BLaER1 treated with 17β-estradiol and CSF1 and Interleukin-3, amounts not matched to agents 10 nM and 100 nM (cell line): ENCODE results near the gene NEURL1.

ENCODE experiments used
- H3K27ac ChIP-seq, 11 experiments: shearing (Covaris generic); formaldehyde crosslinking; 2 replicates each; pipeline ENCODE4 v1.8.1; 2022
- H3K27me3 ChIP-seq, 11 experiments: shearing (Covaris generic); formaldehyde crosslinking; 2 replicates each; pipeline ENCODE4 v1.8.1; 2022
- H3K36me3 ChIP-seq, 11 experiments: shearing (Covaris generic); formaldehyde crosslinking; 2 replicates each; pipeline ENCODE4 v1.8.1; 2022
- H3K4me1 ChIP-seq, 10 experiments: shearing (Covaris generic); formaldehyde crosslinking; 2 replicates each; pipeline ENCODE4 v1.8.1; 2022
- H3K4me2 ChIP-seq, 11 experiments: shearing (Covaris generic); formaldehyde crosslinking; 2 replicates each; pipeline ENCODE4 v1.8.1; 2022
- H3K4me3 ChIP-seq, 10 experiments: shearing (Covaris generic); formaldehyde crosslinking; 2 replicates each; pipeline ENCODE4 v1.8.1; 2022
- H3K9ac ChIP-seq, 11 experiments: shearing (Covaris generic); formaldehyde crosslinking; 2 replicates each; pipeline ENCODE4 v1.8.1; 2022
- H3K9me3 ChIP-seq, 11 experiments: shearing (Covaris generic); formaldehyde crosslinking; replicated peaks in 1 of 11; 2 replicates each; pipeline ENCODE4 v1.8.1; 2022
- H4K20me1 ChIP-seq, 11 experiments: shearing (Covaris generic); formaldehyde crosslinking; 2 replicates each; pipeline ENCODE4 v1.8.1; 2022
- Cebpa-rat ChIP-seq, 11 experiments: shearing (Covaris generic); IDR thresholded peaks; 2 replicates each; pipeline ENCODE4 v1.8.1; 2022

The NEURL1 gene

DNA sequence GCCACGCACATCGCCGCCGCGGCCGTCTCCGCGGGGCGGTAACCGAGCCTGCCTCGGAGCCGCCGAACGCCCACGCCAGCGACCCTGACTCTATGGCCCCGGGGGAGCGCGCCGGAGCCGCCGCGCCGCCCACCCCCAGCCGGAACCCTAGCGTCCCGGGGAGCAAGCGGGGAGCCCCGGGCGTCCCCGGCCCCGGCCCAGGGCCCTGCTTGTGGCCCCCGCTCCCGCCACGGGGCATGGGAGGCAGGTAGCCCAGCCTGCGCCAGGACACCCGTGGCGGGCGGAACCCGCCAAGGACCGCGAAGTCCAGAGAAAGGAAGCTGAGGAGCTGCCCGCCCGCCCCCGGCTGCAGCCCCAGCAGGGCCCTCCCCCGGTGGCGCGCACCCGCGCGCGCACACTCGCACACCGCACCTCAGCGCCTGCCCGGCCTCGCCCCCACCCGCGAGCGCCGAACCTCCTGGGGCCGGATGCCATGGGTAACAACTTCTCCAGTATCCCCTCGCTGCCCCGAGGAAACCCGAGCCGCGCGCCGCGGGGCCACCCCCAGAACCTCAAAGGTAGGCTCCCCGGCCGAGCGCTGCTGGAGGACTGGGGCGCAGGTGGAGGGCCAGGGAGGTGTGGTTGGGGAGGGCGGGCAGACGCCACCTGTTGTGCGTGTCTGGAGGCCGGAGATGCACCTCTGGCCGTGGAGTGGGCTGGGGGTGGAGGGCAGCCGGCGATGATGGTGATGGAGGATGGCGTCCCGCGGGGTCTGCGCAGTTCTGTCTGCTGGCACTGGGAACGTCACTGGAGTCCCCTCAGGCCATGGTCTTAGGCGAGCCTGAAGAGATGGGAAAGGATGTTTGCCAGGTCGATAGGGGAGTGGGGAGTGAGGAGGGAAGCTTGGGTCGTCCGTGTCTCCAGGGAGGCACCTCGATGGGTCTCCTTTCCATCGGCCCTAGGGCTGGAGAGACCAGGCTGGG is 692 bp downstream of the NEURL1 start:
- Histone ChIP-seq H4K20me1 (peaks cover 0 to 23% (median 6%) of the 10 kb centered on the region in 11 experiments; a peak in 6 of 22 replicates), H3K9me3 (no peaks in the 10 kb centered on the region), H3K9ac (peak overlapping the region; percentile 45 to 73 (median 63); a peak in 20 of 22 replicates), H3K27ac (no peak overlapping the region), H3K27me3 (peaks cover 54 to 73% (median 66%) of the 10 kb centered on the region in 11 experiments), H3K36me3 (no peaks in the 10 kb centered on the region), H3K4me3 (peak overlapping the region; percentile 62 to 80 (median 70)), H3K4me2 (peak overlapping the region; percentile 96 to 100 (median 99)), H3K4me1 (peaks cover 9 to 27% (median 22%) of the 10 kb centered on the region in 10 experiments; a peak in 17 of 20 replicates)
- TF ChIP-seq Cebpa-rat (IDR thresholded peaks at IDR 0.05), result no peak

DNA sequence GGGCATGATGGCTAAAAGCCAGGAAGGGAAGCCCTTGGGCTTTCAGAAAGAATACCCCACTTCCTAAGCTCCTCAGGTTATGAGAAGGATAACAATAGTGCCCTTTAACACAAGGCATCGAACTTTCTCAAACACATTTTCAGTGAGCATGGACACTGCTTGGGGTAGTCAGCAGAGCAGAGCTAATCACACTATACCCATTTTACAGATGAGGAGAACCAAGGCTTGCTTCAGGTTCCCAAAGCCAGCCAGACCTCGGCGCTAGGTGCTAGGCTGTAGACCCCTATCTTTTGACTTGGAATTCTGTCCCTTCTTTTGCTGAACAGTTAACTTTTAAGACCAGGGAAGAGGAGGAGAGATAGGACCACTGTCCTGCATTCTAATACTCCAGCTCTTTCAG is 1.8 kb downstream of the NEURL1 start:
- Histone ChIP-seq H3K9me3 (no peaks in the 10 kb centered on the region), H3K9ac (no peak overlapping the region), H3K4me2 (no peak overlapping the region), H3K27ac (no peak overlapping the region), H3K36me3 (no peaks in the 10 kb centered on the region), H3K4me3 (no peak overlapping the region), H4K20me1 (peaks cover 0 to 23% (median 6%) of the 10 kb centered on the region in 11 experiments; a peak in 6 of 22 replicates), H3K27me3 (peaks cover 54 to 74% (median 66%) of the 10 kb centered on the region in 11 experiments), H3K4me1 (peaks cover 18 to 28% (median 23%) of the 10 kb centered on the region in 10 experiments)
- TF ChIP-seq Cebpa-rat (IDR thresholded peaks at IDR 0.05), result no peak

DNA sequence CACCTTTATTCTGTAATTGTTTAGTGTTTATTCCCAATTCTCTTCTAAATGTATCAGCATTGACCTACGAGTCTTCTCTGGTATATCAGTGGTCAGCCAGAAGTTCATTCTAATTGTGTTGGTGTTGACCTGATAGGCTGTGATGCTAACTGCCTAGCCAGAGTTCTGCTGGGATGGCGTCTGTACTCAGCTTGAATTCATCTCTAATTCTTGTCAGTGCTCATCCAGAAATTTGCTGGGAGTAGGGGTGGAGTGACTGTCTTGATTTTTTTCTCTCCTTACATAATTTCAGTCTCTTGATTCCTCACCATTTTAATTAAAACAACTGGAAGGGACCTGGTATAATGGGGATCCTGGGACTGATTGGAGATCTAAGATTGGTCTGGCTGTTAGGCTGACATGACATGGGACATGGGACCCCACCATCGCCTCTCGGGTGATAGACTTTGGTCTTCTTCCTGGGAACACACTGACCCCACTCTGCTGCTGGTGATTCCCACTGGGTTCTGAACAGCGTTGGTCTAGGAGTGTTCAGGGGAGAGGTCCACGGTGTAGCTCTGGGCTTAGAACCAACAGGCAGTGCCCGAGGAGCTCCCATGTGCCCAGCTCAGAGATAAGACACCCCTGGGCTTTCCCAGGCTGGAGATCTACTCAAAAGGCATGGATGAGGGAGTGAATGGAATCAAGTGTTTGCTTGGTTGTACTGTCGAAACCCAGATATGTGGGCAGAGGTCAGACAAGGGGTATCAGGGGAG is 3.8 kb downstream of the NEURL1 start:
- no peak for TF ChIP-seq Cebpa-rat (IDR thresholded peaks at IDR 0.05)
- Histone ChIP-seq H3K36me3 (no peaks in the 10 kb centered on the region), H3K4me3 (no peak overlapping the region), H3K4me2 (no peak overlapping the region), H3K9ac (no peak overlapping the region), H3K4me1 (peaks cover 13 to 36% (median 16%) of the 10 kb centered on the region in 10 experiments), H3K27ac (no peak overlapping the region), H3K9me3 (no peaks in the 10 kb centered on the region), H3K27me3 (peaks cover 47 to 60% (median 54%) of the 10 kb centered on the region in 11 experiments), H4K20me1 (peaks cover 0 to 18% (median 6%) of the 10 kb centered on the region in 11 experiments; a peak in 6 of 22 replicates)

DNA sequence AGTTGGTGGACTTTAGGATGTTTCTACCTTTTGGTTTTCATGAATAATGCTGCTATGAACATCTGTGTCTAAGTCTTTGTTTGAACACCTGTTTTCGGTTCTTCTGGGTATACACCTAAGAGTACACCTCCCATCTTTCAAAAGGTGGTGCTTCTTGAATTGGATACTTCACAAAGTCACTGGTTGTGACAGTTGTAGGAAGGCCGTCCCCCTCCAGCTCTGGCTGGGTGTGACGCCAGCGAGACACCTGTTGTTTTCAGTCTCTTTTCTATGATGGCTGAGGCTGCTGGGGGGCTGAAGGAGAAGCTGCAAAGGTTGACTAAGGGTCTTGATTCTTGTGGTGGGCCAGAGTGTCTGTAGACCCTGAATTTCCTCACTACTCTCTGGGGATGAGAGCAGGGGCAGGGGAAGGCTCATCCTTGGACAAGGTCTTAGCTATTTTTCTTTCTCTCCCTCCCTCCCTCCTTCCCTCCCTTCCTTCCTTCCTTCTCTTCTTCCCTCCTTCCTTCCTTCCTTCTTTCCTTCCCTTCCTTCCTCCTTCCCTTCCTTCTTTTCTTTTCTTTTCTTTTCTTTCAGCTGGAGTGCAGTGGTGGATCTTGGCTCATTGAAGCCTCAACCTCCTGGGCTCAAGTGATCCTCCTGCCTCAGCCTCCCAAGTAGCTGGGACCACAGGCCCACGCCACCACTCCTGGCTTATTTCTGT is 5.6 kb downstream of the NEURL1 start:
- peaks cover 29 to 43% (median 37%) of the 10 kb centered on the region in 11 experiments for H3K27me3 ChIP-seq
- no peak overlapping the region for H3K9ac ChIP-seq
- peaks cover 7 to 46% (median 17%) of the 10 kb centered on the region in 10 experiments for H3K4me1 ChIP-seq
- no peaks in the 10 kb centered on the region for H3K36me3 ChIP-seq
- H3K4me3 ChIP-seq, result no peak overlapping the region
- H3K27ac ChIP-seq, result no peak overlapping the region
- peak overlapping the region in 2 of 11 experiments; percentile 19 to 27; a peak in 1 of 22 replicates for H3K4me2 ChIP-seq
- H4K20me1 ChIP-seq, result peaks cover 0 to 11% (median 0%) of the 10 kb centered on the region in 11 experiments; a peak in 6 of 22 replicates
- TF ChIP-seq Cebpa-rat (IDR thresholded peaks at IDR 0.05), result no peak
- H3K9me3 ChIP-seq, result no peaks in the 10 kb centered on the region

- peaks cover 10 to 49% (median 19%) of the 10 kb centered on the region in 10 experiments for H3K4me1 ChIP-seq
- H3K27ac ChIP-seq, result no peak overlapping the region
- H3K9me3 ChIP-seq, result no peaks in the 10 kb centered on the region
- H3K9ac ChIP-seq, result no peak overlapping the region
- no peak for TF ChIP-seq Cebpa-rat (IDR thresholded peaks at IDR 0.05)
- H3K27me3 ChIP-seq, result peaks cover 21 to 35% (median 29%) of the 10 kb centered on the region in 11 experiments
- peak overlapping the region in 3 of 11 experiments; percentile 38 to 79 (median 73); a peak in 5 of 22 replicates for H3K4me2 ChIP-seq
- peaks cover 0 to 3% (median 0%) of the 10 kb centered on the region in 11 experiments; a peak in 3 of 22 replicates for H4K20me1 ChIP-seq
- no peaks in the 10 kb centered on the region for H3K36me3 ChIP-seq
- H3K4me3 ChIP-seq, result no peak overlapping the region
These were observed 6.4 kb downstream of the NEURL1 start for GRCh38 chr10:103499881-103500280.

DNA sequence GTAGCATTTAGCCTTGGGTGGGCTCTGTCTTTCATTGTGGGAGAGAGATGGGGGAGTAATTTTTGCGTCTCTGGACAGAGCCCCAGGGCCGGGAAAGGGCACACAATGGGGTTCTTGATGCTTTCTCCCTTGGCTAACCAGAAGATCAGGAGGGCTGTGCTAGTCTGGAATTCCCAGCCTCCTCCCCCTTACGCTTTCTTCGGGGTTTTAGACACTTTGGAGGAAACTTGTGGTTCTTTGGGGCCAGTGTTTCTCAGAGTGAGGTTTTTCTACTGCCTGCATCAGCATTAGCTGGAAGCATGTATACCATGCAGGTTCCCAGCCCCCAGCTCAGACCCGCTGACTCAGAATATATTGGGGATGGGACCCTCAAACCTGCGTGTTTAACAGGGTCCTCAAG is 7.0 kb downstream of the NEURL1 start:
- Histone ChIP-seq H3K4me2 (peak overlapping the region in 3 of 11 experiments; percentile 38 to 79 (median 73); a peak in 6 of 22 replicates), H3K36me3 (no peaks in the 10 kb centered on the region), H3K9ac (0 out of 22 replicates have a peak overlapping the region, but pooled peaks of 2 of the 11 experiments have one; percentile 17 to 29), H3K9me3 (no peaks in the 10 kb centered on the region), H4K20me1 (no peaks in the 10 kb centered on the region; a peak in 1 of 22 replicates), H3K4me3 (no peak overlapping the region), H3K27ac (no peak overlapping the region), H3K27me3 (peaks cover 15 to 29% (median 23%) of the 10 kb centered on the region in 11 experiments), H3K4me1 (peaks cover 13 to 53% (median 21%) of the 10 kb centered on the region in 10 experiments)
- TF ChIP-seq Cebpa-rat (IDR thresholded peaks at IDR 0.05), result no peak

GRCh38 chr10:103501186-103501585 is 7.7 kb downstream of the NEURL1 start:
- Histone ChIP-seq H3K9ac (no peak overlapping the region), H3K27ac (no peak overlapping the region), H3K4me2 (peak overlapping the region in 3 of 11 experiments; percentile 38 to 79 (median 73); a peak in 5 of 22 replicates), H3K4me3 (no peak overlapping the region), H3K9me3 (no peaks in the 10 kb centered on the region), H3K4me1 (peaks cover 13 to 53% (median 21%) of the 10 kb centered on the region in 10 experiments), H3K36me3 (no peaks in the 10 kb centered on the region), H4K20me1 (no peaks in the 10 kb centered on the region; a peak in 1 of 22 replicates), H3K27me3 (peaks cover 8 to 22% (median 16%) of the 10 kb centered on the region in 11 experiments)
- TF ChIP-seq Cebpa-rat (IDR thresholded peaks at IDR 0.05), result no peak
